Uterus (tissue), 2 donors: ENCODE results near the gene NEK10.

Experiments
- POLR2A ChIP-seq, 2 donors: fragments of 450-650 bp; IDR thresholded peaks; one replicate each; pipeline ENCODE4 v1.6.1; 2016; ENCODE audit warnings: antibody characterized with exemption in 2 of 2, mild to moderate bottlenecking in 1 of 2, moderate library complexity in 1 of 2
- TF ChIP-seq, protein P1 (sequence below), 4 experiments: fragments of 200-600 bp in 2 of 4; fragments of 450-650 bp in 2 of 4; sonication (generic) in 2 of 4; IDR thresholded peaks; one replicate each; pipeline ENCODE4 v1.5.1; 2016 to 2019; ENCODE audit warnings: antibody characterized with exemption in 4 of 4, mild to moderate bottlenecking in 2 of 4, moderate library complexity in 1 of 4

- TF ChIP-seq, protein P1, sequence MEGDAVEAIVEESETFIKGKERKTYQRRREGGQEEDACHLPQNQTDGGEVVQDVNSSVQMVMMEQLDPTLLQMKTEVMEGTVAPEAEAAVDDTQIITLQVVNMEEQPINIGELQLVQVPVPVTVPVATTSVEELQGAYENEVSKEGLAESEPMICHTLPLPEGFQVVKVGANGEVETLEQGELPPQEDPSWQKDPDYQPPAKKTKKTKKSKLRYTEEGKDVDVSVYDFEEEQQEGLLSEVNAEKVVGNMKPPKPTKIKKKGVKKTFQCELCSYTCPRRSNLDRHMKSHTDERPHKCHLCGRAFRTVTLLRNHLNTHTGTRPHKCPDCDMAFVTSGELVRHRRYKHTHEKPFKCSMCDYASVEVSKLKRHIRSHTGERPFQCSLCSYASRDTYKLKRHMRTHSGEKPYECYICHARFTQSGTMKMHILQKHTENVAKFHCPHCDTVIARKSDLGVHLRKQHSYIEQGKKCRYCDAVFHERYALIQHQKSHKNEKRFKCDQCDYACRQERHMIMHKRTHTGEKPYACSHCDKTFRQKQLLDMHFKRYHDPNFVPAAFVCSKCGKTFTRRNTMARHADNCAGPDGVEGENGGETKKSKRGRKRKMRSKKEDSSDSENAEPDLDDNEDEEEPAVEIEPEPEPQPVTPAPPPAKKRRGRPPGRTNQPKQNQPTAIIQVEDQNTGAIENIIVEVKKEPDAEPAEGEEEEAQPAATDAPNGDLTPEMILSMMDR (IDR thresholded peaks at IDR 0.05) = no peak
- no peak for TF ChIP-seq POLR2A (IDR thresholded peaks at IDR 0.05)
Observed at GRCh38 chr3:27060336-27060735, 308.8 kb downstream of the NEK10 start.
